Left cardiac atrium (tissue), 4 donors: Measurements from ENCODE around the gene MRPL18. TPM values are rescaled to one million over a fixed set of nuclear protein-coding genes. Genes with fewer than 3 reads are reported as not detected.
"Not testable (repeated sequence)": the region's sequence is repeated elsewhere in the genome, so short reads cannot be mapped to it uniquely, and the experiment has no call there.

Experiments
- ATAC-seq, 2 donors: fragments of 200-7000 bp; cut with Tn5 transposase; one replicate each; pipeline ENCODE4 v1.9.1; 2020; ENCODE audit warnings: mild to moderate bottlenecking in 2 of 2, moderate library complexity in 2 of 2
- DNase-seq: peaks from one replicate; pipeline ENCODE4 v3.0.0-alpha.2; 2020
- intact Hi-C, 2 donors: fragments of 100-400 bp; cut with DNase I; formaldehyde crosslinking; loops; one replicate each; pipeline versions ENCODE4 v1.14.1 to v1.15.1; 2022 to 2023
- total RNA-seq, 2 donors: library from RNA; stranded (reverse); fragmentation: NEBNext Ultra II Directional; extraction: Animal tissue kit (Norgen Biotek cat#: 25700); gene quantifications; one replicate each; pipeline ENCODE4 v1.2.1, GENCODE V29; 2021
- donor health status: DM: no; HTN: yes; CAD: no.
- donor health status: DM: no; HTN: yes; CAD: no; lungs with severe emphysema.
- donor health status: DM: yes; HTN: yes; CAD: no.
- donor health status: Dilated cardiomyopathy.

Gene MRPL18
- total RNA-seq, 2 donors from 2014 or later: 63.4 to 63.9 TPM

DNA sequence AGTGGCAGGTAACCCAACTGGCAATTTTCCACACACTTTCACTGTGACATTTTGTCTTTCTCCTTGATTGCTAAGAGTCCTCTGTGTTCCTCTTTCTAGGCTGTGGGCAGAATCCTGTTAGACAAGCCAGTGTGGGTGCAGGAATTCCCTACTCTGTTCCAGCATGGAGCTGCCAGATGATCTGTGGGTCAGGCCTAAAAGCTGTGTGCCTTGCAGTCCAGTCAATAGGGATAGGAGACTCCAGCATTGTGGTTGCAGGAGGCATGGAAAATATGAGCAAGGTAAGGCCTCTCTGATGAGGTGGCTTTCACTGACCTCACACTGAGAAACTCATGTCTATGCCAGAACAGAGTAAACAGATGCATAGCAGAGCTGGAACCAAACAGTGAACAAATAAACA, 23.4 kb upstream of the MRPL18 start:
- DNase-seq (no peak), ATAC-seq (no peak)
- intact Hi-C loops: no loop called here

DNA sequence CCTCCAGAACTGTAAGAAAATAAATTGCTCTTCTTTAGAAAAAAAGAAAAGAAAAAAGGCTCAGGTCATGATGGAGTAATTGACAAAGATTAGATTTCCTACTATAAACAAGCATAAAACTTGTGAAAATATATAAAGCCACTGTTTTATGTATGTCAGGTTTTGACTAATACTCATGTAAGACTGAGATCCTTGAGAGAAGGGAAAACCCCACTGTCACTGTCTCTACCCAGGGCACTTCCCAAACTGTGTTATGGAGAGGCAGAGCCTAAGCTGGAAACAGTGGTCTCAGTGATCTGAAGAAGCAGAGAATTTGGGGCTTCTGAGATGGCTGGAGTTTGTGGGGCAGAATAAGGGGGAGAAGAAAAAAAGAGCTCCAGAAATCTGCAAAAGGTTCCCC, 20.8 kb upstream of the MRPL18 start:
- ATAC-seq: no peak
- intact Hi-C loops: no loop called here
- no peak for DNase-seq

DNA sequence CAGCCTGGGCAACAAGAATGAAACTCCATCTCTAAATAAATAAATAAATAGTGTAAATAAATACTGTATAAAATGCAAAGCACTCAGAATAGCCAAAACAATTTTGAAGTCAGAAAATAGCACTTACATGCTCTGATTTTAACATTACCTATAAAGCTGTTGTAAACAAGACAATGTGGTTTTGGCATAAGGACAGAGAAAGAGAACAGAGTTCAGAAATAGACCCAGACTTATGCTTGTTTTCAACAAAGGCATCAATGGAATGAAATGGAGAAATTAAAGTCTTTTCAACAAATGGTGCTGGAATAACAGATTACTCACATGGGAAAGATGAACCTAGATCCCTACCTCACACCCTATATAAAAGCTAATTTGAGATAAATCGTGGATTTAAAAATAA, 18.1 kb upstream of the MRPL18 start:
- DNase-seq: no peak
- no peak for ATAC-seq
- intact Hi-C loops: no loop called here

DNA sequence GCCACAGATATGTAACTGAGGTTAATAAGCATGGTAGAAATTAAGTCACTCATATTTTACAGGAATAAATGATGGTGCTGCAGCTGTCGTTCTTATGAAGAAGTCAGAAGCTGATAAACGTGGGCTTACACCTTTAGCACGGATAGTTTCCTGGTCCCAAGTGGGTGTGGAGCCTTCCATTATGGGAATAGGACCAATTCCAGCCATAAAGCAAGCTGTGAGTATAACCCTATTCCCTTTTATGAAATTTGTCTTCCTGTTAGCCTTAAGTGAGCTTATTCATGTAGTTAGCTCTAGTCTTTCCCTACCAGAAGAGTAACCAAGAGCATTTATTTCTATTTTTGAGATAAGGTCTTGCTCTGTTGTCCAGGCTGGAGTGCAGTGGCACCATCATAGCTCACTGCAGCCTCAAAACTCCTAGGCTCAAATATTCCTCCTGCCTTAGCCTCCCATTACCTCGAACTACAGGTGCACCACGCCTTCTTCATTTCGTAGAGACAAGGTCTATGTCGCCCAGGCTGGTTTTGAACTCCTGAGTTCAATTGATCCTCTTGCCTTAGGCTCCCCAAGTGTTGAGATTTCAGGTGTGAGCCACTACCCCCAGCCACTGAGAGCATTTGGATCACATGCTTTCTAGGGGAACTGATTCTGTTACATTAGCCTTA, 12.9 kb upstream of the MRPL18 start:
- intact Hi-C loops: no loop called here
- ATAC-seq (no peak), DNase-seq (no peak)

DNA sequence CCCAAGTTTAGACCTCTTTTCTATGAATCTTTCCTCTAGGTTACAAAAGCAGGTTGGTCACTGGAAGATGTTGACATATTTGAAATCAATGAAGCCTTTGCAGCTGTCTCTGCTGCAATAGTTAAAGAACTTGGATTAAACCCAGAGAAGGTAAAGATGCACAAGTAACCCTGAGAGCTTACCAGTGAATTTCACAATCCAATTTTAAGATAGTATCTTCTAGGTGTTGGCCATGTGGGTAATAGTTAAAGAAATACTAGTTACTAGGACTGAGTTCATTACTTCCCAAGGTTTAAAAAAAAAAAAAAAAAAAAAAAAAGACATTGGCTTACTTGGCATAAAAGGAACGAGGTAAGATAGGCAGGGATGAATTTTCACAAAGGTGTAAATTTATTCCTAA, 12.1 kb upstream of the MRPL18 start:
- no peak for DNase-seq
- intact Hi-C loops: no loop called here

DNA sequence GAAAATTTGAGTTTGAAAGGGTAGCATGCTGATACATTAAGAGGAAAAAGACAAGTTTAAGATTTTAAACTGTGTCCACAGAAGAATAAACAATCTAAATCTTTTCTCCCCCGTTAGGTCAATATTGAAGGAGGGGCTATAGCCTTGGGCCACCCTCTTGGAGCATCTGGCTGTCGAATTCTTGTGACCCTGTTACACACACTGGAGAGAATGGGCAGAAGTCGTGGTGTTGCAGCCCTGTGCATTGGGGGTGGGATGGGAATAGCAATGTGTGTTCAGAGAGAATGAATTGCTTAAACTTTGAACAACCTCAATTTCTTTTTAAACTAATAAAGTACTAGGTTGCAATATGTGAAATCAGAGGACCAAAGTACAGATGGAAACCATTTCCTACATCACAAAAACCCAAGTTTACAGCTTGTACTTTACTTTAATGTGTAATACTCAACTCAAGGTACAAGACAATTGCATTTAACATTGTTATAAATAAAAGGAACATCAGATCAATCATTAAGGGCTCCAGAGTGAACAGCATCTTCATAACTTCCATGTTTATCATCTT, 11.6 kb upstream of the MRPL18 start:
- DNase-seq (no peak), ATAC-seq (no peak)
- intact Hi-C loops: no loop called here

More for the DNA sequence above, 12.1 kb upstream of the MRPL18 start:
- ATAC-seq: no peak

DNA sequence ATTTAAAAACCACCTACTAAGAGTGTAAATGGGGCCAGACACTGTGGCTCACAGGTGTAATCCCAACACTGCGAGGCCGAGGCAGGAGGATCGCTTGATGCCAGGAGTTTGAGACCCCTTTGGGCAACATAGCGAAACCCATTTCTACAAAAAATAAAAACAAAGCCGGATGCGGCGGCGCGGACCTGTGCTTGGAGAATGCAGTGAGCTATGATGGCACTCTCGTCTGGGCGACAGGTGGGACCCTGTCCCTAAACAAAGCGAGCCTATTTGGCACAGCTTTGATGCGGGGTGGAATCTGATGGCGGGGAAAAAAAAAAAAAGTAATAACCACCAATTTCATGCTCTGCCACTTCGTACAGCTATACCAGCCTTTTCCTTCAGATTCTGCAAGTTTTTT, 2.0 kb upstream of the MRPL18 start:
- intact Hi-C loops: loop anchor here in 1 of 2 donors (2.0 kb wide), 1 partner anchor 95 kb away; the partner anchor contains the start of gene SOD2
- no peak for ATAC-seq
- no peak for DNase-seq

DNA sequence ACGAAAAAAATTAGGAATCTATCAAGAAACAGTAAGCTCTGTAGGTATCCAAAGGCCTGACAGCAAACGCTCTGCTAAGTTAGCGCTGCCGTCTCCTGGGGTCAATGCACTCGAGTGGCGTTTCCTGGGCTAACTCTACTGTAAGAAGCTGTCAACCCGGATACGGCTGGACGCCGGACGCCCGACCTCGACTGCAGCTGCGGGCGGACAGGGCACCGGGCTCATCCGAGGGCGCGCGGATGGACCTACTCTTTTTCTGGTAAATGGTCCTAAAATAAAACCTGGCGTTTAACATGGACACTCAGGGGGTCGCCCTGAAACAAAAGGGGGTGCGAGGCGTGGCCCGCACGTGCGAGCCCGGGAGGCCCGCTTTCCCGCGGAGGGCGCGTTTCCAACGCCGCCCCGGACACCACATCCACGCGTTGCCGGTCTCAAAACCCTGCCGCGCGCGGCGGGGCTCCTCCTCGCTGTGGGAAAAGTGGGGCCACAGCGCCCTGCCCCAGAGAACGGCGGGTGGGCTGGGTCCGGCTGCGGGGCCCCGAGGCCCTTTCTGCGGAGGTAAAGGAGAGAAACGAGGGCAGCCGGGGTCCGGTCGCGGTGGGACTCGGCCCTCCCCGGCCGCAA, 1.4 kb upstream of the MRPL18 start:
- intact Hi-C loops: loop anchor here in 1 of 2 donors (2.0 kb wide), 1 partner anchor 96 kb away; the partner anchor contains the start of gene SOD2
- peak in 1 of 2 donors; percentile 9 for ATAC-seq

DNA sequence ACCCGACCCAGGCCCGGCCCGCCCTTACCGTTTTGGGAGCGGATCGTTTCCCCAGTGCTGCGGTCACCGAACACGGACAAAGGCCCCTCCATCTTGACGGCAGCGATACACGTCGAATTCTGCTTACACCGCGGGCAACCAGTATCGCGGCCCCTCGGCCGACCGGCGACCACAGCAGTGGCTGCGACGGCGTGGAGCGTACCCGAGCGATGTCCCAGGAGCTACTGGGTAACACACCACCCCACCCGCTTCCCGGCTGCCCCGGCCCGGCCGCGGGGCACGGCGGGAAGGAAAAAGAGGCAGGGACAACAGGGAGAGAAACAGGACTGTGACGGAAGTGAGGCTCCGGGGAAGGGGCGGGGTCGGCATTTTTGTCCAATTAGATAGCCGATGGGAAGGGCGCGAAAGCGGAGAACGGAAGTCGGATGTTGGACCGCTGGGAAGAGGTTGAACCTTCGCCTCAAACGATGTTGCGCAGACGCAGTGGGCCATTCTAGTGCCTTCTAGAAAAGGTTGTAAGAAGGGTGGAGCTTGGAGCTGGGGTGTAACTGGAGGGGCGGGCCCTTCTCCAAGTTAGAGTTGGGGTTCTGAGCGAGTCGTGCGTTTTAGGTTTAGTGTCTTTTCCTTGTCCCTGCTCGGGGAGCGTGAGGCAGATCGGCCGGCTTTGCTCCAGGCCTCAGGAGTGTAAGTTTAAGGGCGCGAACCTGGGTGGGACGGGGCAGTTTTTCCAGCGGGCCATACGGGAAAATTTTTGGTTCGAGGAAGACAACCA, 704 bp upstream of the MRPL18 start, which contains the start of gene TCP1:
Gene TCP1, minus strand, starts transcription at position 226 of the 772 bp plus-strand sequence. Its CDS starts 134 bp downstream, at position 92.
- ATAC-seq (peak; percentile 91 to 94), DNase-seq (peak; percentile 100)
- intact Hi-C loops: loop anchor here in 1 of 2 donors (2.0 kb wide), 1 partner anchor 97 kb away; the partner anchor contains the start of gene SOD2

More for the DNA sequence above, 1.4 kb upstream of the MRPL18 start:
- DNase-seq: peak; percentile 53

DNA sequence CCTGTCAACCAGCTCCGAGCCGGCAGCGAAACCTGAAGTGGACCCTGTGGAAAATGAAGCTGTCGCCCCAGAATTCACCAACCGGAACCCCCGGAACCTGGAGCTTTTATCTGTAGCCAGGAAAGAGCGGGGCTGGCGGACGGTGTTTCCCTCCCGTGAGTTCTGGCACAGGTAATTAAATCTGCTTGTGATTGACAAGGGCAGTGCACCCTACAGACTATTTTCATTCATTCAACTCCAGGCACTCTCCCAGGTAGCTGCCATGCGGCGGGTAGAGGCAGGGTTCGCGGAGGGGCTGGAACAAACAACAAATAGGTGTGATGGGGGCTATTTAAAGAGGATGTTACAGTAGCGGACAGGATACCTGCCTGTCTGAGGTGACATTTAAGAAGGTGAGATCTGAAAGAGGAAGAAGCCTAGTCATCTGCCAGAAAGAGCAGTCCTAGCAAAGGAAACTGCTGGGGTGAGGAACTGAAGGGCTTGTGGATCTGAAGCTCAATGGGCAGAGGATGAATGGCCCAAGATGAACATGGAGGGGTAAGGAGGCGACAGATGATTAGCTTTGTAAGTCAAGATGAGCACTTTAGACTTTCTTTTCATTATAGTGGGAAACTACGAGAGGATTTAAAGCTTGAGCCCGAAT, 810 bp downstream of the MRPL18 start:
- ATAC-seq (no peak), DNase-seq (peak; percentile 22)
- intact Hi-C loops: no loop called here

DNA sequence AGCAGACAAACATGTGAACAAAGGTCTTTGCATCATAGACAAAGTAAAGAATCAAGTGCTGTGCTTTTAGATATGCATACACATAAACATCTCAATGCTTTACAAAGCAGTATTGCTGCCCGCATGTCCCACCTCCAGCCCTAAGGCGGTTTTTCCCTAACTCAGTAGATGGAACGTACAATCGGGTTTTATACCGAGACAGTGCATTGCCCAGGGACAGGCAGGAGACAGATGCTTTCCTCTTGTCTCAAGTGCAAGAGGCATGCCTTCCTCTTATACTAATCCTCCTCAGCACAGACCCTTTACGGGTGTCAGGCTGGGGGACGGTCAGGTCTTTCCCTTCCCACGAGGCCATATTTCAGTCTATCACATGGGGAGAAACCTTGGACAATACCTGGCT, 4.7 kb downstream of the MRPL18 start:
- intact Hi-C loops, ATAC-seq, DNase-seq: not testable (repeated sequence)

DNA sequence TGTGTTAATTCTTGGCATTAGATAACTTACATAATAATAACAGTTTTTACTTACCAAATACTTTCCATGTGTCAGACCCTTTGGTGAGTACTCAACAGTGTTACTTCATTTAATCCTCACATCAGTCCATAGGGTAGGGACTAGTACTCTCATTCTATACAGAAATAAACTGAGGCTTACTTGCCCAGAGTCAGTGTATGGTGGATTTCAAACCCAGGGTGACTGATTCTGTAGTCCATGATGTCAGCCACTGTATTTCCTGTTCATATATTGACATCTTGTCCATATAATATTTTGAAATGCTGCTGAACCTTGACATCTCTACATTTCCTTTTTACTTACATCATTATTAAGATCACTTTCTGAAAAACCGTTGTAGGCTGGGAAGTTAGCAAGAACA, 7.3 kb downstream of the MRPL18 start:
- intact Hi-C loops: no loop called here
- ATAC-seq: no peak
- DNase-seq: no peak

DNA sequence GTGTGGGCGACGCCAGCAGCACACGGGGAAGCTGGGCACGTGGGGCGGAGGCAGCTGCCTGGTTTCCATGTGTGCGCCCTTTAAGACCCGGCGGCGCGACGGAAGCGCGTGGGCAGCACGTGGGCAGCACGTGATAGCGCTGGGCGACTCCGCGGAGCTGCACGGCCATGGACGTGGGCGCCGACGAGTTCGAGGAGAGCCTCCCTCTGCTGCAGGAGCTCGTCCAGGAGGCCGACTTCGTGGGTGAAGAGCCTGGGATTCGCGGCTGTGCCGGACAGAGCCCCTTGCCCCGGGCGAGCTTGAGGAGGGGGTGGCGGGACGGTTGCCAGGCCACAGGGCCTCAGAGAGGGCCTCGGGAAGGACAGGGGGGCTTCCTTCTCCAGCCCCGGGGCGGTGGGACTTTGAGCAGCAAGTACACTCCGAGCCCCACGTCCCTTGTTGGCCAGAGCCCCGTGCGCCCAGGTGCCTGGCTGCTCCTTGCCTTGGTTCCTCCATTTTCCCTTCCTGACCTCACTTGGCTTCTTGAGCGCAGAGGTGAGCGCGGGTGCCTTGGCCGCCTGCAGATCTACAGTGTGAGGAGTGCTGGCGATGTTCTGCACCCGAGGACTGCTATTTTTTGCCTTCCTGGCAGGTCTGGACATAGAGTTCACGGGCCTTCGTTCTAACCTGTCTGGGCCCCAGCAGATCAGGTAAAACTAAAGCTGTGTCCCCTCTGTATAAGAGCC, 10.0 kb downstream of the MRPL18 start, which contains the start of gene PNLDC1:
Gene PNLDC1, plus strand, starts transcription at position 136 of the 725 bp plus-strand sequence. Its CDS starts 32 bp downstream, at position 168.
- ATAC-seq (no peak), DNase-seq (no peak)
- intact Hi-C loops: no loop called here

DNA sequence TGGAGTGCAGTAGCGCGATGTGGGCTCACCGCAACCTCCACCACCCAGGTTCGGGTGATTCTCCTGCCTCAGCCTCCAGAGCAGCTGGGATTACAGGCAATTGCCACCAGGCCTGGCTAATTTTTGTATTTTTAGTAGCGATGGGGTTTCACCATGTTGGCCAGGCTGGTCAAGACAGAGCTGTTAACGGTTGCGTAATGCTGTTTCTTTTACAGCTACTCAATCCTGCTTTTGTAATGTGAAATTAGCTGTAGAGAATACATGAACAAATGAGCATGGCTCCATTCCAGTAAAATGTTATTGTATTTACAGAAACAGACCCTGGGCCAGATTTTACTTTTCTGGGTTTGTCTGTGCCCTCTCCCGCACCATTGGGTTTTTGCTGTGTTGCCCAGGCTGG, 11.7 kb downstream of the MRPL18 start:
- DNase-seq (no peak), ATAC-seq (no peak)
- intact Hi-C loops: no loop called here

DNA sequence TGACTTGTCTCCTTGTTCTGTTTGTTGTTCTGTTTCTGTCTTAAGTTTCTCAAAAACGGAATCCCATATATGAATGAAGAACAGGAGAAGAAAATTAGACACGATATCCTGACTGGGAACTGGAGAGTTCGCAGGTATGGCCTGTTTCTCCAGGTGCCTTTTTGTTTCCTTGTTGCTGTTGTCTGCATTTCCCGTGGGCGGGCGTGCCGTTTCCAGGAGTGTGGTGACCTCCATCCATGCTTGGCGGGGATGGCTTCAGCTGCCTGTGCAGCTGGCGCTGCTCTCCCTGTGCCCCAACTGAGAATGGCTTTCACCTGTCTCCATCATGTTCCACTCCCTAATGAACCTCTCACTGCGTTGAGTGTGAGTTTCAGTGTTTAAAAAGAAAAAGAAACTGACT, 14.2 kb downstream of the MRPL18 start:
- ATAC-seq (no peak), DNase-seq (no peak)
- intact Hi-C loops: no loop called here

DNA sequence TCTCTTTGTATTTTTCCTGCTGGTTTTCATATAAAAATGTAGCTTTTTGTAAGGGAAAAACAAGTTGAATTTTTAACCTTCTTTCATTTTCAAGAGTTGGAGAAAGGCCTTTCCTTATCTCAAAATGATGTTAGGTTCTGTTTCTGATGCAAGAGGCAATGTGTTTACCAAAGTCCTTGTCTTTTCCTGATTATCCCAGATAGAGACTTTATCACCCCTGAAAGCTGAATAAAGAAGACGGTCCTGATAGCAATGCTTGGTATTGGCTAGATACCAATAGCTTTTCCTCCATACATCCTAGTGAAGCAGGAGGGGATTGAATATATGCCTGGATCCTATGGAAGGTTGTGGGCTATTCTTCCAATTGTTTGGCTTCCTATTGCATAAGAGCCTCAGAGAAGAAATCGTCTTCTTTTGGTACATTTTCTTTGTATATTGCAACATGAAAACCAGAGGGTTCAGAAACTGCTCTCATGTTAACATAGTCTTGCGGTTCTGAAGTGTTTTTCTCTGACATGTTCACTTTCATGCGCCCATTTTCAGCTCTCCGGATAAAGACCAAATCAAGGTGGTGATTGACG, 15.3 kb downstream of the MRPL18 start:
- ATAC-seq (no peak), DNase-seq (no peak)
- intact Hi-C loops: no loop called here

DNA sequence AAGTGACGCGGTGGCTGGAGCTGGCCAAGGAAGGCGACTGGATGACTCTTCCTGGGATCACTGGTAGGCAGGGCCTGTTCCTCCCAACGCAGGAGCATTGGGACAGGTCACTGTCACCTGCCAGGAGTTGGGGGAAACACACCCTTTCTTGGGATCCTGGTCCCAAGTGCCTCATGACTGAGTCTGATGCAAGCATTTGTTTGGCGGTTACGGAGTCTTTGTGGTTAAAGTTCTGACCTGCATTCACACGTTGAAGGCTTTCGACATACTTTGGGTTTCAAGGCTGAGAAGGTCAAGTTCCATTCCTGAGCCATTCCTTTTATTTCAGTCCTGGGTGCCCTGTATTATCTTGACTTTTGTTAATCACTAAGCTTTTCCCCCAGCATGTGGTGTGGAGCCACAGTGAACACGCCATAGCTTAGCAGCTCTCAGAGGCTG, 15.8 kb downstream of the MRPL18 start:
- DNase-seq (no peak), ATAC-seq (no peak)
- intact Hi-C loops: no loop called here
